OCI-LY7 (cell line): ENCODE data around the gene CPD. TPM values are rescaled to one million over a fixed set of nuclear protein-coding genes. Genes with fewer than 3 reads are reported as not detected.

Experiments used
- BruUV-seq: library from RNA; stranded (reverse); fragments of 400-500 nt; replicated peaks from 2 replicates; lab custom pipeline; 2021; lab: Mats Ljungman, UMichigan
- CTCF ChIA-PET: fragments of 300-600 bp; sonication (Branson Sonifier 250); formaldehyde crosslinking; loops from one replicate; lab custom pipeline; 2022; ENCODE audit warnings: antibody characterized with exemption; ENCODE audit not compliant: unreplicated experiment; lab: Charles Lee
- POLR2A ChIA-PET: fragments of 300-600 bp; sonication (Branson Sonifier 250); formaldehyde crosslinking; loops from one replicate; lab custom pipeline; 2022; ENCODE audit warnings: antibody characterized with exemption; lab: Charles Lee
- DNase-seq: peaks from one replicate; pipeline ENCODE4 v3.0.0-alpha.2; 2015; ENCODE audit warnings: low spot score
- H2AFZ ChIP-seq: fragments of 200-600 bp; sonication (generic), shearing (Covaris generic); 2 replicates; pipeline ENCODE4 v1.6.1; 2014; ENCODE audit warnings: mild to moderate bottlenecking, antibody characterized with exemption, low read length, moderate library complexity
- H3K27ac ChIP-seq: fragments of 200-600 bp; sonication (generic); 2 replicates; pipeline ENCODE4 v1.5.1; 2014; ENCODE audit warnings: mixed run types, low read depth, mild to moderate bottlenecking, moderate library complexity, low read length, inconsistent platforms; ENCODE audit not compliant: poor library complexity, severe bottlenecking
- H3K36me3 ChIP-seq: fragments of 200-600 bp; sonication (generic); 2 replicates; pipeline ENCODE4 v1.6.1; 2014; ENCODE audit warnings: mild to moderate bottlenecking, antibody characterized with exemption, low read length, moderate library complexity, mixed read lengths; ENCODE audit not compliant: insufficient read depth
- H3K4me1 ChIP-seq: fragments of 200-600 bp; sonication (generic); 2 replicates; pipeline ENCODE4 v1.5.1; 2014; ENCODE audit warnings: mild to moderate bottlenecking, low read length; ENCODE audit not compliant: insufficient read depth, poor library complexity, severe bottlenecking
- H3K4me2 ChIP-seq: fragments of 200-600 bp; sonication (generic); 2 replicates; pipeline ENCODE4 v1.6.1; 2014; ENCODE audit warnings: mild to moderate bottlenecking, low read length
- H3K4me3 ChIP-seq: fragments of 200-600 bp; sonication (generic); 2 replicates; pipeline ENCODE4 v1.5.1; 2014; ENCODE audit warnings: mild to moderate bottlenecking, low read depth, low read length; ENCODE audit not compliant: poor library complexity, severe bottlenecking
- H3K79me2 ChIP-seq: fragments of 200-600 bp; sonication (generic); 2 replicates; pipeline ENCODE4 v1.6.1; 2016; ENCODE audit warnings: low read depth, mild to moderate bottlenecking, low read length, moderate library complexity, mixed read lengths; ENCODE audit not compliant: insufficient read depth
- H3K9me2 ChIP-seq: fragments of 200-600 bp; sonication (generic); 2 replicates; pipeline ENCODE4 v1.6.1; 2016; ENCODE audit warnings: mild to moderate bottlenecking, low read length, mixed read lengths; ENCODE audit not compliant: insufficient read depth
- H3K9me3 ChIP-seq: fragments of 200-600 bp; sonication (generic); 2 replicates; pipeline ENCODE4 v1.6.1; 2014; ENCODE audit warnings: mild to moderate bottlenecking, mixed run types, low read length, mixed read lengths
- H4K20me1 ChIP-seq: fragments of 200-600 bp; sonication (generic); 2 replicates; pipeline ENCODE4 v1.6.1; 2014; ENCODE audit warnings: mild to moderate bottlenecking, antibody characterized with exemption, low read length, moderate library complexity, mixed read lengths; ENCODE audit not compliant: insufficient read depth
- CTCF ChIP-seq: fragments of 200-600 bp; sonication (generic); conservative IDR thresholded peaks from 2 replicates; pipeline ENCODE4 v1.5.1; 2014; ENCODE audit warnings: mild to moderate bottlenecking, antibody characterized with exemption, low read length, moderate library complexity, mixed read lengths
- EZH2phosphoT487 ChIP-seq: fragments of 200-600 bp; sonication (generic); IDR thresholded peaks from 2 replicates; pipeline ENCODE4 v1.6.1; 2018; ENCODE audit warnings: low read depth, borderline replicate concordance, mild to moderate bottlenecking, mixed run types, antibody characterized with exemption, low read length, moderate library complexity, mixed read lengths
- intact Hi-C: fragments of 100-400 bp; cut with micrococcal nuclease; formaldehyde crosslinking; loops from one replicate; pipeline ENCODE4 v1.10.0; 2022; ENCODE audit not compliant: unreplicated experiment
- total RNA-seq, 2 experiments: library from RNA; depleted of rRNA in 1 of 2; stranded (reverse); fragments of >200 nt in 1 of 2; shearing (Covaris generic) in 1 of 2; gene quantifications; 2 replicates each; pipeline ENCODE4 v1.2.3, GENCODE V29; 2014 to 2022

CPD gene
- total RNA-seq, 2 experiments from 2014 or later: 16.4 to 24.0 TPM

- H3K4me2 ChIP-seq: peak overlapping the region; percentile 78
- peak overlapping the region; percentile 88 for H3K4me3 ChIP-seq
- H3K9me3 ChIP-seq: no peaks in the 10 kb centered on the region
- ChIA-PET POLR2A (interaction anchor here (0.6 kb wide), 1 partner anchor 955 kb away, joined by 4 read pairs; no protein-coding TSS in a partner anchor), CTCF (interaction anchor here (0.6 kb wide), 1 partner anchor 141 kb away, joined by 3 read pairs; no protein-coding TSS in a partner anchor)
- DNase-seq: peak; percentile 8
- H3K9me2 ChIP-seq: no peaks in the 10 kb centered on the region
- peak overlapping the region; percentile 95 for H2AFZ ChIP-seq
- H3K79me2 ChIP-seq: peaks cover 21% of the 10 kb centered on the region
- peak overlapping the region; percentile 42 for H3K27ac ChIP-seq
- peaks cover 39% of the 10 kb centered on the region for H3K36me3 ChIP-seq
- no TSS peak for BruUV-seq
- TF ChIP-seq EZH2phosphoT487 (no peak), CTCF (no peak)
- H3K4me1 ChIP-seq: peaks cover 17% of the 10 kb centered on the region
- intact Hi-C loops: loop anchor here (1.0 to 5.0 kb wide), 3 partner anchors 98 to 135 kb away; no protein-coding TSS in a partner anchor
- no peaks in the 10 kb centered on the region for H4K20me1 ChIP-seq
Observed at GRCh38 chr17:30477774-30478115, 99.0 kb downstream of the CPD start.

DNA sequence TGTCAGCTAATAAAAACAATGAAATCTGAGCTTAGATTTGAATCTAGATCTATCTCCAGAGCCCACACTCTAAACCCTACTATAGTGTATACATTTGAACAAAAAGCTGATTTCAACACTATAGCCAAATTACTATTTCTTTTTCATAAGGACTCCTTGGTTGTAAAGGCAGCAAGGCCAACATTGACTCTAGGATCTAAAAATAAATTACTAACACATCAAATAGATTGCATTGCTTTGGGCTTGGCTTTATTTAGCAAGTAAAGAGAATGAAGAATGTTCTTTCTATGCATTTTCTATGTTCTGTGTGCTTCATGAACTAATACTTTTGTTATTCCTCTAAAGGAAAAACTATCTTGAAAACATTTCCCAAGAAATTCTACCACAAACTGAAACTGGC is 103.8 kb downstream of the CPD start:
- no peaks in the 10 kb centered on the region for H3K9me3 ChIP-seq
- no peak for DNase-seq
- peaks cover 10% of the 10 kb centered on the region for H3K4me1 ChIP-seq
- ChIA-PET CTCF (no interaction called here), POLR2A (interaction anchor here (0.6 kb wide), 1 partner anchor 196 kb away, joined by 3 read pairs; no protein-coding TSS in a partner anchor)
- H3K9me2 ChIP-seq: no peaks in the 10 kb centered on the region
- H3K79me2 ChIP-seq: peaks cover 18% of the 10 kb centered on the region
- BruUV-seq: no TSS peak
- no peak overlapping the region for H3K4me2 ChIP-seq
- H4K20me1 ChIP-seq: no peaks in the 10 kb centered on the region
- no peak overlapping the region for H3K27ac ChIP-seq
- no peak overlapping the region for H3K4me3 ChIP-seq
- no peak for TF ChIP-seq CTCF
- no peak for TF ChIP-seq EZH2phosphoT487
- H3K36me3 ChIP-seq: peaks cover 87% of the 10 kb centered on the region
- H2AFZ ChIP-seq: no peak overlapping the region
- intact Hi-C loops: no loop called here

DNA sequence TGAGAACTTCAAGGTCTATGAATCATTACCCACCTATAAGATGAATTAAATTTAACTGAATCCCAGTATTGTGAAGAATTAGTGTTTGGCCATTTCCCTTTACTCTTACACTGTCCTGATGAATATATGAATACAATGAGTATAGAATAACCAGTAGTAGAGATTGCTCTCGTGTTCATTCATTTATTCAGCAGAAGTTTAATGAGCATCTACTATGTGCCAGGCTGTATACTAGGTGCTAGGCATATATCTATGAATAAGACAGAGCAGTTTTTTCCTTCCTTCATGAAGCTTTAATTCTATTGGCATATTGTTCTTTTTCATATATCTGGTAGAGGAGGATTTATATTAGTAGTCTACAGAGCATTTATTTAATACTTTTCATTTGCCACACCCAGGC is 104.4 kb downstream of the CPD start:
- CTCF ChIA-PET: no interaction called here
- Histone ChIP-seq H3K79me2 (peaks cover 12% of the 10 kb centered on the region), H3K4me2 (no peak overlapping the region), H3K9me2 (no peaks in the 10 kb centered on the region), H3K27ac (no peak overlapping the region), H3K4me3 (no peak overlapping the region), H3K4me1 (peaks cover 8% of the 10 kb centered on the region), H3K9me3 (no peaks in the 10 kb centered on the region), H2AFZ (no peak overlapping the region), H4K20me1 (no peaks in the 10 kb centered on the region), H3K36me3 (peaks cover 91% of the 10 kb centered on the region)
- BruUV-seq: no TSS peak
- POLR2A ChIA-PET: no interaction called here
- intact Hi-C loops: no loop called here
- TF ChIP-seq EZH2phosphoT487 (no peak), CTCF (no peak)
- no peak for DNase-seq
